Activated naive CD8-positive, alpha-beta T cell treated with anti-CD3 and anti-CD28 coated beads, Interleukin-2, amount 10 ng/mL, durations not matched to agents 7 days and 5 days (primary cell): ENCODE data around the gene ABHD4. TPM values are rescaled to one million over a fixed set of nuclear protein-coding genes. Genes with fewer than 3 reads are reported as not detected.
"Not testable (repeated sequence)": the region's sequence is repeated elsewhere in the genome, so short reads cannot be mapped to it uniquely, and the experiment has no call there.

Experiments
- ATAC-seq: fragments of 150-1000 bp; cut with Tn5 transposase; one replicate; pipeline ENCODE4 v1.10.0; 2021; ENCODE audit warnings: low read depth, moderate library complexity
- POLR2A ChIA-PET: fragments of 350-600 bp; sonication (Branson Sonifier 250); formaldehyde crosslinking; loops from one replicate; lab custom pipeline; 2021; ENCODE audit warnings: antibody characterized with exemption; lab: Charles Lee
- DNase-seq: peaks from one replicate; pipeline ENCODE4 v3.0.0; 2021
- H3K27ac Mint-ChIP-seq: one replicate; pipeline ENCODE4 v1.8.0; 2022; ENCODE audit warnings: mild to moderate bottlenecking, mixed read lengths
- H3K27me3 Mint-ChIP-seq: one replicate; pipeline ENCODE4 v1.8.0; 2022; ENCODE audit warnings: mild to moderate bottlenecking, moderate library complexity, mixed read lengths
- H3K36me3 Mint-ChIP-seq: one replicate; pipeline ENCODE4 v1.8.0; 2021; ENCODE audit warnings: mild to moderate bottlenecking, mixed read lengths
- H3K4me1 Mint-ChIP-seq: one replicate; pipeline ENCODE4 v1.8.0; 2021; ENCODE audit warnings: mixed read lengths
- H3K4me3 Mint-ChIP-seq: one replicate; pipeline ENCODE4 v1.8.0; 2022; ENCODE audit warnings: mild to moderate bottlenecking, moderate library complexity, mixed read lengths
- H3K9me3 Mint-ChIP-seq: one replicate; pipeline ENCODE4 v1.8.0; 2021; ENCODE audit warnings: mixed read lengths
- total RNA-seq, 2 experiments: library from RNA; stranded (reverse); gene quantifications; one replicate each; pipeline ENCODE4 v1.2.3, GENCODE V29; 2021

ABHD4 gene
- total RNA-seq, 2 experiments from 2014 or later: 13.0 to 17.9 TPM

- POLR2A ChIA-PET: no interaction called here
- H3K4me1 Mint-ChIP-seq: peaks cover 2% of the 10 kb centered on the region
Measured at GRCh38 chr14:22626590-22626989, 28.5 kb downstream of the ABHD4 start.

GRCh38 chr14:22627506-22628263, 29.6 kb downstream of the ABHD4 start:
- Mint-ChIP-seq H3K9me3 (peaks cover 14% of the 10 kb centered on the region), H3K4me1 (peaks cover 2% of the 10 kb centered on the region), H3K36me3 (no peaks in the 10 kb centered on the region), H3K27ac (no peak overlapping the region), H3K4me3 (no peak overlapping the region), H3K27me3 (peaks cover 26% of the 10 kb centered on the region)
- ATAC-seq: no peak
- POLR2A ChIA-PET: no interaction called here
- no peak for DNase-seq

More at GRCh38 chr14:22626590-22626989, 28.5 kb downstream of the ABHD4 start:
- H3K4me3 Mint-ChIP-seq: no peak overlapping the region
- no peaks in the 10 kb centered on the region for H3K36me3 Mint-ChIP-seq
- DNase-seq (no peak), ATAC-seq (no peak)
- no peak overlapping the region for H3K27ac Mint-ChIP-seq
- peaks cover 12% of the 10 kb centered on the region for H3K9me3 Mint-ChIP-seq
- peaks cover 24% of the 10 kb centered on the region for H3K27me3 Mint-ChIP-seq

- POLR2A ChIA-PET: no interaction called here
- ATAC-seq (no peak), DNase-seq (no peak)
- Mint-ChIP-seq H3K4me1 (no peaks in the 10 kb centered on the region), H3K9me3 (peaks cover 14% of the 10 kb centered on the region), H3K36me3 (no peaks in the 10 kb centered on the region), H3K4me3 (no peak overlapping the region), H3K27me3 (peaks cover 18% of the 10 kb centered on the region), H3K27ac (no peak overlapping the region)
Measured at GRCh38 chr14:22629361-22629760, 31.3 kb downstream of the ABHD4 start.

GRCh38 chr14:22630066-22630465, 32.0 kb downstream of the ABHD4 start:
- peaks cover 14% of the 10 kb centered on the region for H3K9me3 Mint-ChIP-seq
- POLR2A ChIA-PET: no interaction called here

GRCh38 chr14:22630486-22630885, 32.4 kb downstream of the ABHD4 start:
- H3K4me1 Mint-ChIP-seq: no peaks in the 10 kb centered on the region
- no peaks in the 10 kb centered on the region for H3K36me3 Mint-ChIP-seq
- POLR2A ChIA-PET: no interaction called here
- DNase-seq (no peak), ATAC-seq (no peak)
- H3K27me3 Mint-ChIP-seq: peaks cover 20% of the 10 kb centered on the region
- H3K9me3 Mint-ChIP-seq: peaks cover 14% of the 10 kb centered on the region
- H3K4me3 Mint-ChIP-seq: no peak overlapping the region
- H3K27ac Mint-ChIP-seq: no peak overlapping the region

More at GRCh38 chr14:22630066-22630465, 32.0 kb downstream of the ABHD4 start:
- Mint-ChIP-seq H3K4me3 (no peak overlapping the region), H3K4me1 (no peaks in the 10 kb centered on the region), H3K27ac (no peak overlapping the region), H3K27me3 (peaks cover 18% of the 10 kb centered on the region), H3K36me3 (no peaks in the 10 kb centered on the region)
- ATAC-seq (no peak), DNase-seq (no peak)

GRCh38 chr14:22634233-22634900, 36.3 kb downstream of the ABHD4 start:
- ATAC-seq: no peak
- POLR2A ChIA-PET: no interaction called here
- Mint-ChIP-seq H3K36me3 (no peaks in the 10 kb centered on the region), H3K4me1 (no peaks in the 10 kb centered on the region), H3K9me3 (peaks cover 14% of the 10 kb centered on the region), H3K4me3 (no peak overlapping the region), H3K27me3 (peaks cover 8% of the 10 kb centered on the region), H3K27ac (no peak overlapping the region)
- DNase-seq: no peak

- ATAC-seq, H3K4me1 Mint-ChIP-seq, H3K9me3 Mint-ChIP-seq, H3K4me3 Mint-ChIP-seq, H3K27ac Mint-ChIP-seq, DNase-seq, H3K27me3 Mint-ChIP-seq, H3K36me3 Mint-ChIP-seq, POLR2A ChIA-PET: not testable (repeated sequence)
Measured at GRCh38 chr14:22635980-22636379, 37.9 kb downstream of the ABHD4 start.

GRCh38 chr14:22640192-22640591, 42.1 kb downstream of the ABHD4 start:
- POLR2A ChIA-PET: no interaction called here
- H3K27ac Mint-ChIP-seq: no peak overlapping the region
- peaks cover 5% of the 10 kb centered on the region for H3K27me3 Mint-ChIP-seq
- H3K4me3 Mint-ChIP-seq: no peak overlapping the region
- DNase-seq (no peak), ATAC-seq (no peak)
- no peaks in the 10 kb centered on the region for H3K36me3 Mint-ChIP-seq
- H3K9me3 Mint-ChIP-seq: no peaks in the 10 kb centered on the region
- H3K4me1 Mint-ChIP-seq: peaks cover 9% of the 10 kb centered on the region

- Mint-ChIP-seq H3K4me1 (peaks cover 10% of the 10 kb centered on the region), H3K9me3 (no peaks in the 10 kb centered on the region), H3K36me3 (no peaks in the 10 kb centered on the region), H3K4me3 (no peak overlapping the region), H3K27me3 (peaks cover 2% of the 10 kb centered on the region), H3K27ac (no peak overlapping the region)
- DNase-seq (no peak), ATAC-seq (no peak)
- POLR2A ChIA-PET: interaction anchor here (1.1 kb wide), 1 partner anchor 53 kb away, joined by 5 read pairs; the partner anchor contains the start of gene DAD1
Measured at GRCh38 chr14:22641846-22642245, 43.7 kb downstream of the ABHD4 start.

- Mint-ChIP-seq H3K36me3 (no peaks in the 10 kb centered on the region), H3K27ac (no peak within 1 kb of the TSS), H3K4me1 (peaks cover 10% of the 10 kb centered on the region), H3K9me3 (no peaks in the 10 kb centered on the region), H3K27me3 (peaks cover 4% of the 10 kb centered on the region), H3K4me3 (no peak within 1 kb of the TSS)
- POLR2A ChIA-PET: interaction anchor here (0.7 to 1.2 kb wide), 3 partner anchors 56 to 214 kb away, joined by 3 to 4 read pairs (median 4); no protein-coding TSS in a partner anchor
- DNase-seq (no peak), ATAC-seq (no peak)
Measured at GRCh38 chr14:22644305-22644635, 46.2 kb downstream of the ABHD4 start, which contains the start of gene OR6J1. Gene OR6J1 (minus strand): TSS chr14:22644352. CDS start chr14:22634811, 9,541 bp downstream.

GRCh38 chr14:22646570-22647254, 48.6 kb downstream of the ABHD4 start:
- Mint-ChIP-seq H3K27me3 (peaks cover 7% of the 10 kb centered on the region), H3K27ac (no peak overlapping the region), H3K4me1 (peaks cover 18% of the 10 kb centered on the region), H3K9me3 (no peaks in the 10 kb centered on the region), H3K36me3 (no peaks in the 10 kb centered on the region), H3K4me3 (no peak overlapping the region)
- DNase-seq (no peak), ATAC-seq (no peak)
- POLR2A ChIA-PET: interaction anchor here (0.7 kb wide), 1 partner anchor 57 kb away, joined by 4 read pairs; no protein-coding TSS in a partner anchor

GRCh38 chr14:22648506-22648905, 50.4 kb downstream of the ABHD4 start:
- H3K9me3 Mint-ChIP-seq: no peaks in the 10 kb centered on the region
- no peak overlapping the region for H3K27ac Mint-ChIP-seq
- no peak for ATAC-seq
- peaks cover 18% of the 10 kb centered on the region for H3K4me1 Mint-ChIP-seq
- no peaks in the 10 kb centered on the region for H3K36me3 Mint-ChIP-seq
- peaks cover 7% of the 10 kb centered on the region for H3K27me3 Mint-ChIP-seq
- no peak for DNase-seq
- no peak overlapping the region for H3K4me3 Mint-ChIP-seq
- POLR2A ChIA-PET: no interaction called here

- H3K27me3 Mint-ChIP-seq: peaks cover 8% of the 10 kb centered on the region
- no peak for ATAC-seq
- POLR2A ChIA-PET: no interaction called here
- H3K36me3 Mint-ChIP-seq: no peaks in the 10 kb centered on the region
- peaks cover 8% of the 10 kb centered on the region for H3K4me1 Mint-ChIP-seq
- H3K4me3 Mint-ChIP-seq: no peak overlapping the region
- no peak overlapping the region for H3K27ac Mint-ChIP-seq
- DNase-seq: no peak
- no peaks in the 10 kb centered on the region for H3K9me3 Mint-ChIP-seq
Measured at GRCh38 chr14:22650046-22650739, 52.1 kb downstream of the ABHD4 start.
